Esophagus mucosa (tissue), 1 donor: ENCODE measurements around the gene DNAJC25. TPM values are rescaled to one million over a fixed set of nuclear protein-coding genes. Genes with fewer than 3 reads are reported as not detected.

Experiments
- ATAC-seq: fragments of 200-7000 bp; cut with Tn5 transposase; one replicate; pipeline ENCODE4 v1.9.1; 2020
- total RNA-seq: library from RNA; stranded (reverse); gene quantifications from one replicate; pipeline ENCODE4 v1.2.4, GENCODE V29; 2023
- donor health status: DM: yes; HTN: yes; CAD: no.

DNAJC25 gene
- total RNA-seq, 1 donor from 2014 or later = 3.0 TPM

DNA sequence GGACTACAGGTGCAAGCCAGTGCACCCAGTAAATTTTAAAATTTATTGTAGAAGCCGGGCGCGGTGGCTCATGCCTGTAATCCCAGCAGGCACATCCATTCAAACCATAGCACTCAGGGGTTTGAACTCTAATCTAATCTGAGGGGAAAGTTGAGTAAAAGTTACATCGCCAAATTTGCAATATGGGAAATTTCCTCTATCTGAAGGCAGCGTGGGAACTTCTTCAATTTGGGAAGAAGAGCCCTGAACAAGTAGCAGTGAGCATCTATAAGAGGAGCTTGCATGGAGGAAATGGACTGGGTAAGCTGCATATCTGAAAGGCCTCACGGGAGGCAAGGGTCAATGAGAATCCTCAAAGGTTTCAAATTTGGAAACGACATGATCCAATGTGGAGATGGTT lies 2.7 kb upstream of the DNAJC25 start:
- ATAC-seq = no peak

GRCh38 chr9:111630182-111630963 lies 761 bp upstream of the DNAJC25 start:
- ATAC-seq = peak; percentile 37

DNA sequence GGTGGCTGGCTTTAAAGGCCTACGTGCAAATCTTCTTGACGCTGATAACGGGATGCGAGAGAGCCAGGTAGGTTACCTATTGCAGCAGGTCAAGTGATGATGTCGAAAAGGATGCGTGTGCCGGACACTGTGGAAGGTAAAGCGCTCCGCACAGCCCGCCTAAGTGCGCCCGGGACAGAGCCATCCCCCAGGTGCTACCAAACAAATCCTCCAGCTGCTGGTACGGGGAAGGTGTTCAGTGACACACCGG lies 245 bp upstream of the DNAJC25 start:
- ATAC-seq = no peak

DNA sequence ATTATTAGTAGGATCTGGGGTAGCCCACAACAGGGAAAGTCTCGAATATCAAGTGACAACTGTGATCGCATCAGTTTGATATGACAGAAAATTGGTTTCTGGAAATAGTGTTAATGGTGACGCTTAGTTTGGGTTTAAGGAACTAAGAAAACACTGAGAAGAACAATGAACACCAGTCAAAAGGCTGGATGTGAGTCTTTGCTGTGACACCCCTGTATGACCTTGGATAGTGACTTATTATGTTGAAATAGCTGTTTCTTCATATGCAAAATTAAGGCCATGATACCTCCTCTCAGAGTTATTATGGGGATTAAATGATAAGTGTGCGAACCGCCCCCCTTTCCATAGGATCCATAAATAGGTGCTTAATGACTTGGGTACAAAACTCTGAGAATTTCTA lies 926 bp downstream of the DNAJC25 start:
- no peak for ATAC-seq

- ATAC-seq = no peak
Measured at GRCh38 chr9:111632695-111633388, 1.7 kb downstream of the DNAJC25 start.

DNA sequence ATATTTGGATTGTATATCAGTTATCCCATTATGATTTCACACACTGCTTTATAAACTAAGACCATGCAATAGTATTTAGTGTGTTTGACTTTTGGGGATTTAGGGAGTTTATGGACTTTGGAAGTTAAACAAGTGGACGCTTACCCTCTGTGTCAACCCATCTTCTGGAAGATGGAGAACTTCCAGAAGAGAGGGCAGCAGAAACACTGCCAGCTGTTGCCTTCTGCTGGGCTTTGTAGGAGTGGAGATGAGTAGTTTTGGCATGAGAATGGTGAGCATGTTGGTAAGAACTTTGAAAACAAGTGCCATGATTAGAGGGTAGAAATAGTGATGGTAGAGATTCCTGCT lies 2.2 kb downstream of the DNAJC25 start:
- no peak for ATAC-seq

- no peak for ATAC-seq
Measured at GRCh38 chr9:111634860-111635259, 3.7 kb downstream of the DNAJC25 start.

DNA sequence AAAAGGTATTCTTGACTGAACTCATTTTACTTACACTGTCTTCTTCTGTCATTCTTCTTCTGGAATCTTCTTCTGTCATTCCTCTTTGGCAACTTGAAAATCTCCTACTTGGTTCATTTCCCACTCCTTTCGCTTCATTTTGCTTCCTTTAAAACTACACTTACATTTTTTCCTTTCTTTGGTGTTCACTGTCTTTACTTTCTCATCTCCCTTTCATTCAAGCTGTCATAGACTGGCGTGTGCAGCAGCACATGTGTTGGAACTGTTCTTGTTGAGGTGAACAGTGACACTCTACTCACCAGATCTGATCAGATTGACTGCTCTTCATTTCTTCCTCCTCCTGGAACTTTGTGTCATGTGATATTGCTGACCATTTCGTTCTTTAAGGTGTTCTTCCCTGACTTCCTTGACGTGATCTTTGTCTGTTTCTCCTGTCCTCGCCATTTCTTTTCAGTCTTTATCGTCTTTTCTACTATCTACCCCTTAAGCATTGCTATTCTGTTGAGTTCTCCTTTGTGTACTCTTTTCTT lies 6.4 kb downstream of the DNAJC25 start:
- no peak for ATAC-seq

DNA sequence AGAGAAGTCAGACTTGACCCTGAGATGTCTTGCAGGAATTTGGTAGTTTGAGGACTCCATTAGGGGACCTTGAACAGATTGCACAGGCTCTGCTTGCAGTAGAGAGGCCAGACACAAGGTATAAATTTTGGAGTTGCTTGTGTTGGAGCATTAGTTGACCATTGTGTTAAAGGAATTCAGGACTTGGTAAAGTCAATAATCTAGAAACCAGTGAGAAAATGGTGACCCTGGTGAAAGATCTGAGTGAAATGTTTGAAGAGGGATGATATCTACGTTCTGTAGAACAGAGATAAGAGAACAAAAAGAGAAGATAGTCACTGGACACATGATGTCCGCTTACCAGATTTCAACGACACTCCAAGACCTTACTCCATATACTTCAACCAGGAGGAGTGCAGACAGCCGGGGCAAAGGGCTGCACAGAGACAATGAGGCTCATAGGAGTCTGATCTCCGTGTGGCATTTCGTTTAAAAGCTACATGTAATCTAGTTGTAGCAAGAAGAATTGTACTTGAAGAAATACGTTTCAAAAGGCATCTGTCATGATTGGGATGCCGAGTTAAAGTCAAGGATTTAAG lies 13.2 kb downstream of the DNAJC25 start:
- no peak for ATAC-seq

GRCh38 chr9:111645806-111646205 lies 14.7 kb downstream of the DNAJC25 start:
- ATAC-seq = no peak

- ATAC-seq = no peak
Measured at GRCh38 chr9:111646417-111646816, 15.3 kb downstream of the DNAJC25 start.

DNA sequence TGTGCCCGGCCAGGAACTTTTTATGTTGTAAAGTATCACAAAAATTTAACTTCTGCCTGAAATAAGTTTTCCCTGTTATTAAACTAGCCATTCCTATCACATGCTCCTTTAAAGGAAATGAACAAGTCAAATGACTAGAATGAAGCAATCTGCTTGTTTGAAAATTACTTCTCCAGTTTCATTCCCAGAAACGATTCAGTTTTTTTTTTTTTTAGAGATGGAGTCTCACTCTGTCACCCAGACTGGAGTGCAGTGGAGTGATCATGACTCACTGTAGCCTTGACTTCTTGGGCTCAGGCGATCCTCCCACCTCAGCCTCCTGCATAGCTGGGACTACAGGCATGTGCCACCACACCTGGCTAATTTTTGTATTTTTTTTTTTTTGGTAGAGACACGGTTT lies 16.9 kb downstream of the DNAJC25 start:
- no peak for ATAC-seq

- ATAC-seq = no peak
Measured at GRCh38 chr9:111649016-111649415, 17.9 kb downstream of the DNAJC25 start.

DNA sequence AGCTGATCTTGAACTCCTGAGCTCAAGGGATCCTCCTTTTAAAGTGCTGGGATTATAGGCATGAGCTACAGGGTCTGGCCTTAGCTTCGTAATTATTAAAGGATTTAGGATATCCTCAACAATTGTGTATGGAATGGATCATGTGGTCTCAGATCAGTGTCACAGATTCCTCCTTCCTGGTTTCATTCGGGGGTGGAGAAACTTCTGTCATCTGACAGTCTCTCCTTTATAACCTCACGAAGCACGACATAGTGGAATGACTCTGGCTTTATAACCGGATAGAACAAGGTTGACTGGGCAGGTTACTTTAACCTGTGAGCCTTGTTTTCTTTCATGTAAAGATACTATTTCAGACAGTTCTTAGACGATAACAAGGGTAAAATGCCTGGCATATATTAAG lies 25.9 kb downstream of the DNAJC25 start:
- no peak for ATAC-seq

GRCh38 chr9:111658943-111659342 lies 27.8 kb downstream of the DNAJC25 start:
- ATAC-seq = no peak

DNA sequence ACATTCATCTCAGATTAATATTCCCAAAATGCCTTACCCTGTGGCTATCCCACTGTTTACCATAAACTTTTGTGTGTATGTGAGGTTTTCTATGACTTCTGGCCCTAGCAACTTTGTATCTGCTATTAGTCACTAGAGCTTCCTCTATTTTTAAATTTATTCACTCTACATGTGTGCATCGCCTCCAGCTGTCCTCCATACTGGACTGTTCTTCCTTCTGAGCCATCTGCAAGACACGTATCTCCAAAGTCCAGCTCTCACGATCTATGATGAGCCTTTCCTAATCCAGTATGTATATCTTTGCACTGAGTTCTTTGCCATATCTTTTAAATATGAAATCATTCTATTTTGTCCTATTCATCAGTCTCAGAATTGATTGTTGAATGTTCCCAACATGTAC lies 28.6 kb downstream of the DNAJC25 start:
- no peak for ATAC-seq

- ATAC-seq = peak; percentile 80
Measured at GRCh38 chr9:111661150-111661801, 30.1 kb downstream of the DNAJC25 start, which contains the start of gene GNG10. GNG10 (plus strand) TSS chr9:111661605; CDS start chr9:111661635, 30 bp downstream.

DNA sequence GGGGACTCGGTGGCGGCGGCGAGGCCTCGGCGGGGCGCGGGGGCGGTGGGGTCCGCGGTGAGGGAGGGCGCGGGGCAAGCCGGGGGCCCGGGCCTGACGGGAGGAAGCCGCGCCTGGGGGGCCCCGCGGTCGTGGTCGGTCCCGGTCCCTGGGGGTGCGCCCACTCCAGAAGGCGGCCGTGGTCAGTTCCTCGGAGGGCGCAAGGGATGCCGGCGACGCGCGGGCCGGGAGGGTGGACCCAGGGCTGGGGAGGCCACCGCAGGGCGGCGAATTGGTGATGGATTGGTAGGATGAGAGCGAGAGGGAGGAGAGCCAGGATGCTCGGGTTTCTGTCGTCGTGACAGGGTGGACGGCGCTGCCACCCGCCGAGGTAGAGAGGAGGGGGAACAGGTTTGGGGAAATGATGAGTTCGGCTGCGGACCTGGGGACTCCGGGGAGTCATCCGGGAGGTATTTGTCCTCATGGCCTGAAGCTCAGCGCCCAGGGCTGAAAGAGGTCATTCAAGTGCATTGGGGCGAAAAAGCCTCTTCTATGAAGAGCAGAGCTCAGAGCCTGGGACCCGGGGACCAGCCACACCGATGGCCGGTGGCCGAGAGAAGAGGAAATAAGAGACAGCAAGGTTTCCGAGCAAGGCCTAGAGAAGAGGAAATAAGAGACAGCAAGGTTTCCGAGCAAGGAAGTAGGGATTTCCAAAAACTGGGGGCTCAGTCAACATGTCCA lies 30.8 kb downstream of the DNAJC25 start:
- ATAC-seq = peak; percentile 31

DNA sequence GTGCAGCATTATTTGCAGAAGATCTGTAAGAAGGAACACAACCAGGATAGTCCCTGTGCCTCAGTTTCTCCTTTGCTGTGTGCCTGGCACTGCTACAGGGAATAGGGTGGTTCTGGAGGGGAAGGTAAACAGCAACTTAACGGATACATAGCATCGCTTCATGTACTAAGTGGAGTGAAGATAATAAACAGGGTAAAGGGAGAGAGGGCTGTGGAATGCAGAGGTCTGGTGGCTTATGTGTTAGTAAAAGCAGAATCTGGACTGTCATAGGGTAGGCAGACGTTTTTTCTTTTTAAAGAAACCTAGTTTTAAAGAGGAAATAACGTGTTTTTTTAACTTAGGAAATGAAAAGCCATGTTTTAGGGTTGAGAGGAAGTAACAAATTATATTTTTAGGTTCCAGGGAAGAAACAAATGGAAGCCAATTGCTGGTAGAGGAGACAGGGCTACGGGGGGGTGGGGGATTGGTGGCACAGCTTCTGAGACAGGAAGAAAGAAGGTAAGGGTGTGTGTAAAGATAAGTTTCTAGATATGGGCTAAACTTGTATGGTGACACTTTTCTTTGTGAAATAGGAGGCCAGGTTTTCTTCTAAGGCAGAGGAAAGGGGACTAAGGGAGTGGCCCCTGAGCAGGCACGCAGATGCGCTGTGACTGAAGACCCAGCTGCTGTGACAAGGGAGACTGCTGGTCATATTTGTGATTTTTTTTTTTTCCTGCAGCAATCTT lies 31.6 kb downstream of the DNAJC25 start:
- no peak for ATAC-seq

- peak; percentile 56 for ATAC-seq
Measured at GRCh38 chr9:111663301-111663823, 32.2 kb downstream of the DNAJC25 start.

- no peak for ATAC-seq
Measured at GRCh38 chr9:111668026-111668573, 37.0 kb downstream of the DNAJC25 start.
